Stimulated activated CD4-positive, alpha-beta T cell treated with anti-CD3 and anti-CD28 coated beads, TNF-alpha, amount 100 ng/mL, for 48 hours (primary cell): Measurements from ENCODE around the gene WNT4.

Source experiments
- DNase-seq, 3 donors: peaks; one replicate each; pipeline ENCODE4 v3.0.0-alpha.2; 2020; ENCODE audit warnings: low read depth in 3 of 3

Gene WNT4

DNA sequence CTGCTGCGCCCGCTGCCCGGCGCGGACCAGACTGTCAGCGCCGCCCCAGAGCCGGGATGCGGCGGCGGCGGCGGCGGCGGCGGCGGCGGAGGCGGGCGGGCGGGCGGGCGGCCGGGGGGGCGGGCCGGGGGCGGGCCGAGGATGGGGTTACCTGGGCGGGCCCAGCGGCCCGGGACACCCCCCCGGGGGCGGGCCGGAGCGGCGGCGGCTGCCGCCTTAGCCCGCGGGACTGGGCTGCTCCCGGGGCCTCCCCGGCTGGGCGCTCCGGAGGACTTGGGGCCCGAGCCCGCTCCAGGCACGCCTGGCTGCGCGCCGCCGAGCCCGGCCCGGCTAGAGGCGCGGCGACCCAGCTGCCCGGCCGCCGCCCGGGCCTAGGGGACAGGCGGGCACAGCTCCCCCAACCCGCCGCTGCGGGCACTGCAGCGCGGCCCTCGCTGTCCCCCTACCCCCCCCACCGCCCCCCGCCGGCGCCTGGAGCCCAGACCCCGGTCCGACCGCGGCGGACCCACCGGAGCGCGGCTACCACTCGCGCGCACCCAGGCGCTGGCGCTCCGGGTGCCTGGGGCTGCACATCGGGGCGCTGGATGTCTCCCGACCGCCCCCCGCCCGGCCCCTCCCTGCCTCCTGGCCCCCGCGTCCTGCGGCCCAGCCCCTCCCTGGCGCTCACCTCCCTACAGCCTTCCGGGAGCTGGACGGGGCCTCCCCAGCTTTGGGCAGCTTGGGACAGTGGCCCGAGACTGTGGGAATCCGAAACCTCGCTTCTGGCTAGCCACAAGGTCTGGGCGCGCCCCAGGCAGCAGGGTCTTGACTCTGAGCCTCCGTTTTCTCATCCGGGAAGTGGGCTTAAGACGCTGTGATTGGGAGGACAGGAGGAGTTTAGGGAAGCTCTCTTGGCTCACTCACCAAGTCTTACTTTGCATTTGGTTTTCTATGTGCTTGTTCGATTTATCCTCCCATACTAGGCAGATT, at the start of gene WNT4:
Gene WNT4 (minus strand): TSS at position 33 of the 969 bp plus-strand sequence. CDS start 175 bp downstream, outside the sequence.
- no peak for DNase-seq

DNA sequence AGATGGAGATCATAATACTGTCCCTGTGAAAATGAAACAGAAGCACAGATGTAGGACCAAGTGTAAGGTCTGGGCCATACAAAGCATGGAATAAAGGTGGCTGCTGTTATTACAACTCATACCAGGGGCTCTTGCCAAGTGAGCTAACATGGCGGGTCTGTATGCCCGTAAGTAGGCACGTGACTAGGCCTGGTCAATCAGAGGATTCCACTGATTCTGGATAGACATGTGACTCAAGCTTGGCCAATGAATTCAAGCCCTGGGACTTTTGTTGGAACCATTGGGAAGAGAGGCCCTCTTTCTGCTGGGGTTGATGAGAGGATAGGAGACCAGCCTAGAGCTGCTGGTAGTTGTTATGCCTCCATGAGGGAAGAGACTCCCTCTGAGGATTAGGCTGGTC, 47.8 kb upstream of the WNT4 start:
- no peak for DNase-seq

DNA sequence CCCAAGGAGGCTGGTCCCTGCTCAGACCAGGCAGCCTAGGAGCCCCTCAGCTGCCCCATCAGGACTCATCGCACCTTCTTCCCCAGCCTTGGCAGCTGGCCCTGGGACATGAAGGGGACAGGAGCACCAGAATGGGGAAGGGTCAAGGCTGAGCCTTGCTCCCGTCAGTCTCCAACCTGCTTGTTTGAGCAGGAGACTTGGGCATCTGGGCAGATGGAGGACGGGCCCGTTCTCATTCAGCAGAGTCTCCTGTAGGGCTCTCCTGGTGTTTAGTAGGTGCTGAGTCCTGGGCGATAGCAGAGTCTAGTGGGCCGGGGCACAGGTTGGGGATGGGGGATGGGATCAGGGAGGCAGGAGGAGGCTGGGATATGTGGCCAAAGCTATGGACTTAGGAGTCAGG, 47.4 kb upstream of the WNT4 start:
- no peak for DNase-seq

DNA sequence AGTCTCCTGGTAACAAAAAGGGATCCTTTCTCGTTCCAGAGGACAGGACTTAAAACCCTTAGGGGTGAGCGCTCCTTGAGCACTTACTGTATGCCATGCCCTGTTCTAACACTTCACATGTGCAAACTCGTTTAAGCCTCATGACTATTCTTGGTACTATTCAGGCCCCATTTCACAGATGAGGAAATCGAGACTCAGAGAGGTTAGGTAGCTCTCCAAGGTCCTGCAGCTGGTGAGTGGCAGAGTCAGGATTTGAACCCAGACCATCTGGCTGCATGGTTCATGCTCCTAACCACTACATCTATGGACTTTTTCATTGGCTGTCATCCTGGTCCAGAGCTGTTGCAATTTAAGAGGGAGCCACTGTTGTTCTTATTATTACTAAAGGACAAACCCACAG, 46.7 kb upstream of the WNT4 start:
- DNase-seq, result no peak

DNA sequence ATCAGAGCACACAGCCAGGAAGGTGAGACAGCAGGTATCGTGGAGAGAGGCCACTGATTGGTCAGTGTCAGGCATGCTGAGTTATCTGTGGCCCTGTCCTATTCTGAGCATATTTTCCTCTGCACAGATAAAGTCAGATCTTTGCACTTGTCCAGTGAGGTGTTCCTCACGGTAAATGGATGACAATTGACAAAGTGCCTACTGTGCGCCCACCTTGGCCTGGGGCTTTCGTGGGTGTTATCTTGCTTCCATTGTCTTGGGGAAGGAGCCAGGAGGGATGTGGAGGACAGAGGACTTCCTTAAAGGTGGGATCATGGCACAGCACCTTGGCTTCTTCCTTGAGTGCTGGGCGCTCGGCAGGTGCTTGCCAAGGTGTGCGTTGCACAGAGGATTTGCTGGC, 46.0 kb upstream of the WNT4 start:
- DNase-seq, result no peak

DNA sequence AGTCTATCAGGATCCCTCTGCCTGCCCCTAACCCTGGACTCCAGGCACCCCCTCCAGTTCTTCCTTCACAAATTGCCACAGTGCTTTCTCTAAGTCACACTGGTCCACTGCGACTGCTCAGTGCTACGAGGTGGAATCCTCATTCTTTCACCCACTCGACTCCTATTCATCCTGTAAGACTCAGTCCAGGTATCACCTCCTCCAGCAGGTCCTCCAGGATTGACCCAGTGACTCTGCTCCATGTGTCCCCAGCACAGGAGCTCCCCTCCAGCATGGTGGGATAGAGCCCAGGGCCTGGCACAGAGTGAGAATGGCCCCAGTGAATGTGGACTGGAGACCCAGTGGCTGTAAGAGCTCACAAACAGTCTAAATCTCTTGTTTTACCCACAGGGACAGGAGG, 45.5 kb upstream of the WNT4 start:
- no peak for DNase-seq

DNA sequence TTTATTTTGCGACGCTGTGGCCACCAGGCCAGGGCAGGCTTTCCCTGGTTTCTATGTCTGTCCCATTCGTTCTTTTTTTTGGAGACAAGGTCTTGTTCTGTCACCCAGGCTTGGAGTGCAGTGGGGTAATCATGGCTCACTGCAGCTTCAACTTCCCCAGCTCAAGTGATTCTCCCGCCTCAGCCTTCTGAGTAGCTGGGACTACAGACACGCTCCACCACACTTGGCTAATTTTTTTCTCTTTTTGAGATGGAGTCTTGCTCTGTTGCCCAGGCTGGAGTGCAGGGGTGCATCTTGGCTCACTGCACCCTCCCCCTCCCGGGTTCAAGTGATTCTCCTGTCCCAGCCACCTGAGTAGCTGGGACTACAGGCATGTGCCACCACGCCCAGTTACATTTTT, 43.4 kb upstream of the WNT4 start:
- no peak for DNase-seq

DNA sequence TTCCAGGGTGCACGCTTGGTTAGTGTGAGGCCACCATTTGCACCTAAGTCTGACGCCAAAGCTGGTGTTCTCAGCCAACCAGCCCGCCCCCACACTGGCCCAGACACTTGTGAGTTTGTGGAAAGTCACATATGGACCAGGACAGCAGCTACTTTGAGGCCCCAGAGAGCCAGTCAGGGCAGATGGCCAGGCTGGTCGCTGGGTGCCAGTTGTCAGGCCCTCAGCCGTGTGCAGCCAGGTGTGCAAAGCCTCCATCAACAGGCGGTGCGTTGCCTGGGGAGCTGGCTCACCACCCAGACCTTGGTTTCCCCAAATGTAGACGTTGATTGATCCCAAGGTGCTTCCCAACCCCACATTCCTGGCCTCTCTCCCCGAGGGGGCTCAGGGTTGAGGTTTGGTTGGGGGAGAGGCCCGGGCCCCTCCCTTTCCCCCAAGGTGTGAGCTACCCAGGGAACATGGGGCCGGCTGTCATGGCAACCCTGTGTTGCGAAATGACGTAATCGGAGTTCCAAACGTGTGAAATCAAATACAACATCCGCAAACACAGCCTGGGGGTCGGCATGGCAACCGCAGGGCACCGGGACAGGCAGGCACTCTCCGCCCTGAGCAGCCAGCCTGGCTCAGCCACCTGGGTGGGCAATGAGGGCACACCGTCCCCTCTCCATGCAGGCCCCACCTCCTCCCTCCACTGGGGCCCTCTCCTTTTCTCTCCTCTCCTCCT, 42.2 kb upstream of the WNT4 start:
- no peak for DNase-seq

DNA sequence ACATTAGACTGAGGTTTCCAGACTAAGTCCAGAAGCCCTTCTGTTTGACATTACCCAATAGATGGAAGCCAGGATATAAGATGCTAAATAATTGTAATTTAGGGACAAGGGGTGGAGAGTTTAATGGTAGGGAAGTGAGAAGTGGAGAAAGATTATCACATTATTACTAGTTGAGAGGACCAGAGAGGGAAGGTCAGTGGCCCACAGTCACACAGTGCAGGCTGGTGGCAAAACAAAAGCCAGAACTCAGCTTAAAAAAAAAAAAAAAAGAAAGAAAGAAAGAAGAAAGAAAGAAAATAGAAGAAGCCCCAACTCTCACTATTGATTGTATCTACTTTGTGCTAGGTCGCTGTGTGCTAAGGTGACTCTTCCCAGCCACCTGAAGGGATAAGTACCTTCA, 41.6 kb upstream of the WNT4 start:
- no peak for DNase-seq

DNA sequence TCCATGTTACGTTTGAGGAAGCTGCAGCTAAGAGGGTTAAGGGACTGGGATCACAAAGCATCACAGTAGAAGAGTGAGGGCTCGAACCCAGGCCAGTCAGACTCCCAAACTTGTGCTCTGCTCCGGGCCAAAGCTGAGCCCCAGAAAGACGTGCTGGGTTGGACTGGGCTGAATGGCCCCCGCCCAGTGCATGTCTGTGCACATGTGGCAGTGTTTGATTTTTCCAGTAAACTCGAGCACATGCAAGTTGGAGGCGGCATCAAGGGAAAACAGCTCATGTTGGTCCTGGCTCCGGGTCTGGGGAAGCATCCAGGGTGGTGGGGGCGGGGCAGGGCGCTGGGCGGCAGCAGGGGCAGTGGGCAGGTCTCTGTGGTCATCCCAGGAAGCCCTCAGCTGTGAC, 39.8 kb upstream of the WNT4 start:
- no peak for DNase-seq

DNA sequence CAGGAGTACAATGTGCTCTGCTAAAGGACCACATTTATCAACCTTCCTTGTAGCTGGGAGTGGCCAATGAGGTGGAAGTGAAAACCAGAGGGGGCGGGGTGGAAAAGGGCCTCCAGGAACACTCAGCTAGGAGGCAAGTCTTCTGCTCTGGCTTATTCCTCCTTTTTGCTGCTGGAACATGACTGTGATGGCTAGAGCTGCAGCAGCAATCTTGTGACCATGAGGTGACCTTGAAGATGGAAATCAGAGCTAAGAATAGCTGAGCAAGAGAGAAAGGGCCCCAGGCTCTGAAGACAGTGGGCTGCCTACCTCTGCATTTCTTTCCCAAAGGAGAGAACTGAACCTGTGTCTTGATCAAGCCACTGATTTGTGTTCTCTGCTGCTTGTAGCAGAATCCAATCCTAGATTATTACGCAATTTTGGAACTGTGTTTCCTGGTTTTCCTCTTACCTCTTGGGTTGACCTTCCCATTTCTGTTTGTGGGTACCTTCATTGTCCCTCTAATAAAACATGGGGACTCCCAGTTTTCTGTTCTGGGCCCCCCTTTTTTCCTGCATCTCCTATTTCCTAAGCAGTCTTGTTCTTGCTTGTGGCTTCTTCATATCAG, 36.4 kb upstream of the WNT4 start:
- no peak for DNase-seq

DNA sequence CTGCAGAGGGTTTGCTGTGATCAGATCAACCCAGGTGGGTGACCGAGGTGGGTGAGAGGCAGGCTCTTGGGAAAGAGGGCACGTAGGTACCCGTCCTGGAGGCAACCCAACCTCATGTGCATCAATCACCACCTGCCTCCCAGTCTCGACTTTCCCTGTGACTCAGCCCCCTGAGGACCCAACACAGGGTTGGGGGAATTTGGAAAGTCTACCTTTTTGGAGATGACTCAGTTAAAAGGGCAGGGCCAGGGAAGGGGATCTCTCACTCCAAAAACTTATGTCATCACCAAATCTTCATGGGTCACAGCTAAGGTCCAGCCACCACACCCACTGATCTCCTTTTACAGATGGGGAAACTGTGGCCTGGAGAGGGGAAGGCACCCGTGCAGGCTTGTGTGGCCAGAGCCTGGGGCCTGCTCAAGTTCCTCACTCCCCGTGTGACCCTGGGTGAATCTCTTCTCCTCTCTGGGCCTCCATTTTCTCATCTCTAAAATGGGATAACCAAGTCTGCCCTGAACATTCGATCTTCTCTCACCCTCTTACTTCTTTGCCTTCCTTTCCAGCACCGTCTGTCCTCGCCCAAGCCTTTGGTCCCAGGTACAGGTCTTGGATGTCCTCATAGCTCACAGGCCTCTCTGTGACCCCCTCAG, 34.6 kb upstream of the WNT4 start:
- no peak for DNase-seq

DNA sequence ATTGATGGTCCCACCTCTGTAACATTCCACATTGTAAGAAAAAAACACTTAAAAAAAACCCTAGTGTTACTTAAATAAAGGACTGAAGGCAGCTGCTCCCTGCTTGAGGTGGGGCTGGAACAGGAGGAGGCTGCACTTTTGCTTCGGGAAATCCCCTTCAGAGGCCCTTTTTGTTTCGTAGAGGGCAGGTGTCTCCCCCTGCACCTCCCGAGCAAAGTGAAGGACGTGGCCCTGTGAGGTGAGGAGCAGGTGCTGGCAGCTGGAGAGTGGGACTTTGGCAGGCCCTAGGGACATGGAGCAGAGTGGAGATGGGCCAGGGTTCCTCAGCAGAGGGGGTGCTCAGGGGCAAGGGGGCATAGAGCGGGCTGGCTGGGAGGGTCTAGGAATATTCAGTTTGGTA, 33.4 kb upstream of the WNT4 start:
- peak in 1 of 3 donors; percentile 12 for DNase-seq

DNA sequence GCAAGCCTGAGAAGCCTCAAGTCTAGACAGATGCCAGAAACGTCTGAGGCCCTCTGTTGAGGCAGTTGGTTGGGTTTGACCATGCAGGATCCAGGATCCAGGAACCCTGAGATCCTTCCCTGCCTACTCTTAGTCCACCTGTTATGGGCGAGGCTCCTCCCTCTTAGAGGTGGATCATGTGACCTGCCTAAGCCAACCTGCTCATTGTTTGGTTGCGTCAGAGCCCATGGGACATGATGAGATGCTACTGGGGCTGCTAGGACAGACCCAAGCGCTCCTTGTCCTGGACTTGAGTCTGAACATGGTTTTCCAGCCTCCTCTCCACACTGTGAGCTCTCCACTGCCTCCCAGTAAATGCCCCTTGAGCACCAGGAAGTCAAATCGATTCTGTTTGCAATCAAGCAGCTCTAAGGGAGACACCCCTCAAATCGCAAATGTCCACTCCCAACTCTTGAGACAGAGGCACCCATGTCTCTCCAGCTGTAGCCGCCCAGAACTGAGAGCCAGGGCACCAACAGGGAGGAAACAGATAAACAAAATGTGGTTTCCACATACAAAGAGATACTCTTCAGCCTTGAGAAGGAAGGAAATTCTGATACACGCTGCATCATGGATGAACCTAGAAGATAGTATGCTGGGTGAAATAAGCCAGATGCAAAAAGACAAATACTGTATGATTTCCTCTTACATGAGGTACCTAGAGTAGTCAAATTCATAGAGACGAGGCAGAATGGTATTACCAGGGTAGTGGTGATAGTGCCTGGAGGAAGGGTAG, 31.7 kb upstream of the WNT4 start:
- no peak for DNase-seq

DNA sequence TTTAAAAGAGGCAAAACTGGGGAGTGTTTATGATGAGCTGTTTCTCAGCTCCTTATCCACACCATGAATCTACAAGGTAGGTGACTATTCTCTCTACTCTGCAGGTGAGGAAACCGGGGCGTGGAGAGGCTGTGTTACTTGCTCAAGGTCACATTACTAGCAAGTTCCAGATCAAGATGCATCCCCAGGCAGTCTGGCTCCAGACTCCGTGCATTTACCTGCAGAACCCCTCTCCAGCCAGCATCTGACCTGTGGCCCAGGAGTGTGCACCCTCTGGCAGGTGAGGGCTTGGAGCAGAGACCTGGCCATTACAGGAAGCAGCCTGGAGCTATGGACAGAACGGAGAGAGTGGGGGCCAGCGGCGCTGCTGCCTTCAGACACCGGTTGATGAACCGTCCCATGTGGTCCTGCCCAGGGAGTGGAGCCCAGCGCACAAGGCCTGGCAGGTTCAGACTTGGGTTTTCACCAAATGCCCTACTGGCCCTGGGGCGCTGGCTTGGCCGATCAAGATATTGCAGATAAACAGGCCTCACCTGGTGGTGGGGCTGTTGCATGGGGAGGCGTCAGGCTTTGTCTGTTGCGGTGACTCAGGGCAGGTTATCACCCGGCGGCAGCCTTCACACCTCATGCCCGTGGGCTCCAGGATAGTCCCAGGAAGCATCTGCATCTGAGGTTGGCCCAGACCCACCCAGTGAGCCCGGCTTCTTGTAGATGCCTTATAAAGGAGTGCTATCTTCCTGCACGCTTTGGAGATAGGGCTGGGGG, 29.2 kb upstream of the WNT4 start:
- DNase-seq, result no peak

DNA sequence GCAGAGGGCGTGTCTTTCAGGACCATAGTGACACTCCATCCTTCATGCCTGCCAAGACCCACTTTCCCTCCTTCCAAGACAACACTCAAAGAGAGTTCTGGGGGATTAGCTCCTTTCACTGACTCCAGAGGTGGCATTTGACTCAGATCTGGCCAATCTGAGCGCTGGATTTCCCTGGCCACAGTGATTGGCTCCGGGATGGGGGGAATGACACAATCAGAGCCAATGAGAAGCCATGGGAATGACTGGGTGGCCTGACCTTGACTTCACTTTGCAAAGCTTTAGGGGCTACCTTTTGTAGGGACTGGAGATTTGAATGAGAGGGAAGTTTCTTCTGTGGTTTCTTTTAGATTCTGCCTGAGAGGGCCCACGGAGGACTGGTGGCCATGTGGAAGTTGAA, 26.9 kb upstream of the WNT4 start:
- DNase-seq, result no peak

DNA sequence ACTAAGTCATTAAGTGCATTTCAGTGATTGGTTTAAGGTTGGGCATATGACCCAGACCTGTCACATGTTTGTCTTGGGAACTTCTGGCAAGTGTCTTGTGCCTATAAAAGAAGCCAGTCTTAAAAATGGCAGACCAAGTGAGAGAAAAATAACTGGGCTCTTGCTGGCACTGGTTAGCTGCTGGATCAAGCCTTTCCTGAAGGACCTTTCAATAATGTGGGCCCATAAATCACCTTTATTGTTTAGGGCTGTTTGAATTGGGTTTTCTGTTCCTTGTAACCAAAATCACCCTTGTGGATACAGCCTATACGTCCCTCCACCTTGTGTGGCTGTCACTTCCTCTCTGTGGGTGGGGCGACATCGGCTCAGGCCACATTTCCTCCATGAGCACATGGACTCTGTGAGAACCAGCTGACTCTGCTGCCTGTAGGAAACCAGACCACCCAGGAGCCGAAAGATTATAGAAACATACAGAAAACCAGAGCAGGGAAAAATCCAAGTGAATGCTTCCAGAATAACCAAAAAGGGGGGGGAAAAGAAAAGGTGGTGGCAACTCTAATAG, 25.6 kb upstream of the WNT4 start:
- no peak for DNase-seq

DNA sequence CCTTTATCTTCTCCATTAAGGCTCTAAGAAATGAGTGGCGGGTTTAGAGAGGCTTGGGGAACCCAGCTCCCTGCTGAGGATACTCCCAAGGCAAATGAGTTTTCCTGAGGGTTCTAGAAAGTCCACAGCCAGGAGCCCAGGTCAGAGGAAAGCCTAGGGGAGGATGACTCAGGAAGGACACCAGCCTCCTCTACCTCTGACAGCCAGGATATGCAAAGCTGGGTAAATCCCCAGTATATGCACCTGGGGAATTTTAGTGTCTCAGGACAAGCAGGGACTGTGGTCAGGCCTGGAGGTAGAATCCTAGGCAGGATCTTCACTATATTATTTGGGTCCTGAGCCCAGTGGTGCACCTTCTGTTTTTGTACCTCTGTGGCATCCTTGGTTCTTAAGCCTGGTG, 23.5 kb upstream of the WNT4 start:
- no peak for DNase-seq

DNA sequence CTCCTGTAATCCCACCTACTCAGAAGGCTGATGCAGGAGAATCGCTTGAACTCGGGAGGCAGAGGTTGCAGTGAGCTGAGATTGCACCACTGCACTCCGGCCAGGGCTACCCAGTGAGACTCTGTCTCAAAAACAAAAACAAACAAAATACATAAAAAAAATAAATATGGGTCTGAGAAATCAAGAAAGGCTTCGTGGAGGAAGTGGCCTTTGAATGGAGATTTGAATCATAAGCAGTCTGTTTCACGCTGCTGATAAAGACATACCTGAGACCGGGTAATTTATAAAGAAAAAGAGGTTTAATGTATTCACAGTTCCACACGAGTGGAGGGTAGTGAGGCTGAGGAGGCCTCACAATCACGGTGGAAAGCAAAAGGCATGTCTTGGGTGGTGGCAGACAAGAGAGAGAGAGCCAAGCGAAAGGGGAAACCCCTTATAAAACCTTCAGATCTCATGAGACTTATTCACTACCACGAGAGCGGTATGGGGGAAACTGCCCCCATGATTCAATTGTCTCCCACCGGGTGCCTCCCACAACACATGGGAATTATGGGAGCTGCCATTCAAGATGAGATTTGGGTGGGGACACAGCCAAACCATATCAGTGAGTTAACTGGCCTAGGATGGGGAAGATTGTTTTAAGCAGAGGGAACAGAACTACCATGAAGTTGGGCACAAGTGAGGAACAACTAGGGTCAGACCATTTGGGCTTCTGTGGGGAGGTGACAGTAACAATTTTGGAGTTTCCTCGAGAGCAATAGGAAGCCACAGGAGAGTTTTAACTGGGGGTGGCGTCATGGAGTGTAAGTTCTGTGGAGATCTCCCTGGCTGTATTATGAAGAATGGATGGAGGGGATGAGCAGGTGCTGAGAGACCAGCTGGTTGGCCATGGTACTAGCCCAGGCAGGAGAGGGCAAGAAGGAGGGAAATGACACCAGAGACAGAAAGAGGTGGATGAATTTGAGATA, 22.2 kb upstream of the WNT4 start:
- DNase-seq, result no peak
